ENCODE data around the gene CLCA4.

DNA sequence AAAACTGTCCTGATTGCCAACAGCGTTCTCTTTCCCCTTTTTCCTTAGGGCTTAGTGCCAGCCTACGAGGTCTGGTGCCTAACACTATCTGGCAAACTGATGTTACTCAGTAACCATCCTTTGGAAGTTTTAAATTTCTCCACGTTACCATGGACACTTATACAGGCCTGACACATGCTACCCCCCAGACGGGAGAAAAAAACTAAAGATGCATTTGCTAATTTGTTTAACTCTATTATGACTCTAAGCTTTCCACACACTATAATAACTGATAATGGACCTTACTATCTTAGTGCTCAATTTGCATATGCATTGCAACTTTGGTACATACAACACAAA is 41.3 kb upstream of the CLCA4 start:
- TF ChIP-seq, protein P1, sequence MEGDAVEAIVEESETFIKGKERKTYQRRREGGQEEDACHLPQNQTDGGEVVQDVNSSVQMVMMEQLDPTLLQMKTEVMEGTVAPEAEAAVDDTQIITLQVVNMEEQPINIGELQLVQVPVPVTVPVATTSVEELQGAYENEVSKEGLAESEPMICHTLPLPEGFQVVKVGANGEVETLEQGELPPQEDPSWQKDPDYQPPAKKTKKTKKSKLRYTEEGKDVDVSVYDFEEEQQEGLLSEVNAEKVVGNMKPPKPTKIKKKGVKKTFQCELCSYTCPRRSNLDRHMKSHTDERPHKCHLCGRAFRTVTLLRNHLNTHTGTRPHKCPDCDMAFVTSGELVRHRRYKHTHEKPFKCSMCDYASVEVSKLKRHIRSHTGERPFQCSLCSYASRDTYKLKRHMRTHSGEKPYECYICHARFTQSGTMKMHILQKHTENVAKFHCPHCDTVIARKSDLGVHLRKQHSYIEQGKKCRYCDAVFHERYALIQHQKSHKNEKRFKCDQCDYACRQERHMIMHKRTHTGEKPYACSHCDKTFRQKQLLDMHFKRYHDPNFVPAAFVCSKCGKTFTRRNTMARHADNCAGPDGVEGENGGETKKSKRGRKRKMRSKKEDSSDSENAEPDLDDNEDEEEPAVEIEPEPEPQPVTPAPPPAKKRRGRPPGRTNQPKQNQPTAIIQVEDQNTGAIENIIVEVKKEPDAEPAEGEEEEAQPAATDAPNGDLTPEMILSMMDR (IDR thresholded peaks at IDR 0.05): no peak
- TF ChIP-seq POLR2AphosphoS5 (IDR thresholded peaks at IDR 0.05): no peak
- TF ChIP-seq EP300 (IDR thresholded peaks at IDR 0.05): no peak

All from upper lobe of left lung (tissue), 4 donors.